ENCODE data around the gene SFXN1. TPM values are rescaled to one million over a fixed set of nuclear protein-coding genes. Genes with fewer than 3 reads are reported as not detected.
"Not testable (repeated sequence)": the region's sequence is repeated elsewhere in the genome, so short reads cannot be mapped to it uniquely, and the experiment has no call there.

Gene SFXN1
- total RNA-seq, 1 donor from 2014 or later: 49.9 TPM

DNA sequence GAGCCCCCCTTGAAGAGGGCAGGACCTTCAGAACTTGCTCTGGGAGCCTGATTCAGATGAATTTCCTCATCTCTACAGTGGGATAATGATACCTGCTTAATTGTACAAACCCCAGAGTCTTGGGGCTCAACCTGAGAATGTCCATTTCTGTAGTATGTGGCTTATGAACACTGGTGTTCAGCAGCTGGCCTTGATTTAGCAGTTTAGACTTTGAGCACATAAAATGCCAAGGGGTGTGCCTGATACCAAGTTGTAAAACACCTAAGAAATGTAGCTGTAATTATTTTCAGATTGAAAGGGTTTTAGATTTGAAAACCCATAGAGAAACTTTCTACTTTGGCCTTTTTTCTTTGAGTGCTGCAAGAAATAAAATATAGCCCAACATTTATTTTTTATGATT, 44.9 kb downstream of the SFXN1 start:
- H3K4me3 ChIP-seq (ENCODE audit: low read depth, low read length): no peak overlapping the region
- TF ChIP-seq, protein P1, sequence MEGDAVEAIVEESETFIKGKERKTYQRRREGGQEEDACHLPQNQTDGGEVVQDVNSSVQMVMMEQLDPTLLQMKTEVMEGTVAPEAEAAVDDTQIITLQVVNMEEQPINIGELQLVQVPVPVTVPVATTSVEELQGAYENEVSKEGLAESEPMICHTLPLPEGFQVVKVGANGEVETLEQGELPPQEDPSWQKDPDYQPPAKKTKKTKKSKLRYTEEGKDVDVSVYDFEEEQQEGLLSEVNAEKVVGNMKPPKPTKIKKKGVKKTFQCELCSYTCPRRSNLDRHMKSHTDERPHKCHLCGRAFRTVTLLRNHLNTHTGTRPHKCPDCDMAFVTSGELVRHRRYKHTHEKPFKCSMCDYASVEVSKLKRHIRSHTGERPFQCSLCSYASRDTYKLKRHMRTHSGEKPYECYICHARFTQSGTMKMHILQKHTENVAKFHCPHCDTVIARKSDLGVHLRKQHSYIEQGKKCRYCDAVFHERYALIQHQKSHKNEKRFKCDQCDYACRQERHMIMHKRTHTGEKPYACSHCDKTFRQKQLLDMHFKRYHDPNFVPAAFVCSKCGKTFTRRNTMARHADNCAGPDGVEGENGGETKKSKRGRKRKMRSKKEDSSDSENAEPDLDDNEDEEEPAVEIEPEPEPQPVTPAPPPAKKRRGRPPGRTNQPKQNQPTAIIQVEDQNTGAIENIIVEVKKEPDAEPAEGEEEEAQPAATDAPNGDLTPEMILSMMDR (conservative IDR thresholded peaks at IDR 0.05; ENCODE audit: low read depth, low read length): no peak
- no peak for DNase-seq (ENCODE audit: low read depth)

DNA sequence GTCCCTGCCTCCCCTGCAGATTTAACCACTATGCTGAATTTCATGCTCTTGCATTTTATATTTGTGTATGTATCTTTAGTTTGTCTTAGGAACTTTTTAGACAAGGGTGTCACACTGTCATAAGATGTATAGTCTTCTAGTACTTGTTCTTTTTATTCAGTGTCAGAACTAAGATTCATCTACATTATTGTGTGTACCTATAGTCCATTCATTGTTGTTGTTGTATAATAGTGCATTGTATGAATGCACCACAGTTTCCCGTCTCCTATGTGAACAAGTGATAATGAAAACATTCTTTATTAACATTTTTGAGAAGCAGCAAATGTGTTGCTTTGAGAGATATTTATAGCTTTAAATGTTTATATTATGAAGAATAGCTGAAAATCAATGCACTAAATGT, 45.9 kb downstream of the SFXN1 start:
- DNase-seq (ENCODE audit: low read depth): no peak
- no peak overlapping the region for H3K4me3 ChIP-seq (ENCODE audit: low read depth, low read length)
- TF ChIP-seq, protein P1 (conservative IDR thresholded peaks at IDR 0.05; ENCODE audit: low read depth, low read length): no peak

DNA sequence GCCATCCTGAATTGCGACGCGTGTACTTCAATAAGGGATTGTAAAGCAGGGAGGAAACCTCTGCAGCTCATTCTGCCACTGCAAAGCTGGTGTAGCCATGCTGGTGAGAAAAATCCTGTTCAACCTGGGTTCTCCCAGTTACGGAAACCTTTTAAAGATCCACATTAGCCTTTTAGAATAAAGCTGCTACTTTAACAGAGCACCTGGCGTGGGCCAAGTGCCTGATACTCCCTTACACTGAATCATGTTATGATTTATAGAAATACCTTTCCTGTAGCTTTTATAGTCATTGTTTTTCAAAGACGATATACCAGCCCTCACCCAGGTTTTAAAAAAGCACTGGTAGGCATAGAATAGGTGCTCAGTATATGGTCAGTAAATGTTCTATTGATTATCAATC, 48.3 kb downstream of the SFXN1 start:
- H3K4me3 ChIP-seq (ENCODE audit: low read depth, low read length): no peak overlapping the region
- TF ChIP-seq, protein P1 (conservative IDR thresholded peaks at IDR 0.05; ENCODE audit: low read depth, low read length): no peak
- DNase-seq (ENCODE audit: low read depth): no peak

DNA sequence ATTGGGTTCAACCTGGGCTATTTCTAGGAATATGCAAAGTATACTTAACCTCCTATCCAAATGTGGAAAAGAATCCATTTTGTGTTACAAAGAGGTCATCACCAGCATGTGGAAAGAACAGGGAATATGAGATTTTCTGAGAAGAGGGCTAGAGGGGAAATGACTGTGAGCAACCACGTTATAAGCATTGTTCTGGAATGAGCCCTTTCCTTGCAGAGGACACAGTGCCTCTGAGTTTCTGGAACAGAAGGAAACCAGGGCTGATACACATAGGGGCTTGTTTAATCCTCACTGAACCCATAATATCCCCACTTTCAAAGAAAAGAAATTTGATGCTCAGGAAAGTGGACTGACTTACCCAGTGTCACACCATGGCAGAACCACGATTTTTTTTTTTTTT, 53.0 kb downstream of the SFXN1 start:
- TF ChIP-seq, protein P1 (conservative IDR thresholded peaks at IDR 0.05; ENCODE audit: low read depth, low read length): no peak
- no peak for DNase-seq (ENCODE audit: low read depth)
- H3K4me3 ChIP-seq (ENCODE audit: low read depth, low read length): no peak overlapping the region

DNA sequence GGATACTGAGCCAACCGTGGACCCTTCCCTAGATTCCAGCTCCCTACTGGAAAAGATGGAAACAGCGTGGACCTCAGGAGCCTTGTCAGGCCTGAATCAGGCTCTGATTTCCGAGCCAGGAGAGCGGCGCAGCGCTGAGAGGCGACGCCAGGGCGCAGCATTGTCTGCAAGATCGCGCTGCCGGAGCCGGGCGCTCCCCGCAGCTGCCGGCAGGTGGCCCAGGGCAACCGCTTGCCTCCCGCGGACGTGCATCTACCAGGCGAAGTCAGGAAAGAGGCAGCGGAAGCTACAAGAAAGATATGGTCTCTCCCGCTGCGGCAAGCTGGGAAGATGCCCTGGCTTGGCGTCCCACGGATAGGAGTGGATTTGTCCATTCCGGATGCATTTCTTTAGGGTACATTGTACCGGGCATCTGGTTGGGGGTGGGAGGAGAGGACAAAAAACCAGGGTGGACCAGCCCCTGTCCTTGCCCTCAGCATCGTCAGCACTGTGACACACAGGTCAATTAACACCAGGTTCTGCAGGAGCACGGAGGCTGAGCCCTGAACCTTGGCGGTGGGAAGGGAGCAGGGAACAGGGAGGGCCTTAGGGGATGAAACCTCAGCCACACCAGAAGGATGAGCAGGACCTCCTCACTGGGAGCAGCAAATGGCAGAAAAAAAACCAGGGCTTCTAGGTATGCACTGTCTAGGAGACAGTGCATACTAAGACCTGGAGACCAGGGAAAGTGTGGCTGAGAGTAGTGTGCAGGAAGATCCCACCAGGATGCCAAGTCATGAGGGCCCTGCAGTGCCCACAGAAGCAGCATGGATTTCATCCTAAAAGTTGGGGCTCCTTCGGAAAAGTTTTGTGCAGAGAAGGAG, 55.9 kb downstream of the SFXN1 start:
- no peak overlapping the region for H3K4me3 ChIP-seq (ENCODE audit: low read depth, low read length)
- TF ChIP-seq, protein P1 (conservative IDR thresholded peaks at IDR 0.05; ENCODE audit: low read depth, low read length): peak; percentile 98
- peak; percentile 6 for DNase-seq (ENCODE audit: low read depth)

DNA sequence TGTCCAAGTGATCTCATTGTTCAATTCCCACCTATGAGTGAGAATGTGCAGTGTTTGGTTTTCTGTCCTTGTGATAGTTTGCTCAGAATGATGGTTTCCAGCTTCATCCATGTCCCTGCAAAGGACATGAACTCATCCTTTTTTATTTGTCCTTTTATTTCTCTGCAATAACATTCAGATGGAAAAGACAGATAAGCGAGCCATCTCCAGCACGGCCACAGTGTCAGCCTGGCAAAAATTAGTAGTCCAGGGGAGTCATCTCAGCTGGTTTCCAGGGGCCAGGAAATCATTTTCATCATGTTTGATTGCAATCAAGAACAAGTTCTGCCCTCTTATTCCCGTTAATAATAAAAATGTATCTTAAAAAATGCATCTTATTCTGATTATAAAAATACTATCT, 57.0 kb downstream of the SFXN1 start:
- not testable (repeated sequence) for H3K4me3 ChIP-seq (ENCODE audit: low read depth, low read length); DNase-seq (ENCODE audit: low read depth)

DNA sequence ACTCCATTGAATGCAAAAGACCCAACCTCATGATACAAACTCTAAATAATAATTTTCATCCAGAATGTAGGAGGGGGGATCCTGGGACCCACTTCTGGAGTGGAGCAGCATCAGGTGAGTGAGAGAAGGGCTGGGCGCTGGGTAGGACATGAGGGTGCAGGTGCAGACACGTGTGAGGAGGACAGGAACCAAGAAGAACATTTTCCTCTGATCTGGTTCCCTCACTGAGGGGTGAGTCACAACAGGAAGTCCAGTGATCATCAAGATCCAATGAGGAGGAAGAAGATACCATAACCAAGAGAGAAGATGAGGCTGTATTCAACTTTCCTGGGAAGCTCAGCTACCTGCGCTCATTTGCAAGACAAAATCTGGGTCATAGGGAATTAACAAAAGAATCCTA, 57.4 kb downstream of the SFXN1 start:
- TF ChIP-seq, protein P1 (conservative IDR thresholded peaks at IDR 0.05; ENCODE audit: low read depth, low read length): no peak
- no peak for DNase-seq (ENCODE audit: low read depth)
- no peak overlapping the region for H3K4me3 ChIP-seq (ENCODE audit: low read depth, low read length)
